Frontal cortex (tissue), 4 donors: ENCODE measurements around the gene PRR18. TPM values are rescaled to one million over a fixed set of nuclear protein-coding genes. Genes with fewer than 3 reads are reported as not detected.

ENCODE experiments used
- DNase-seq, 2 donors: peaks; one replicate each; pipeline ENCODE4 v3.0.0; 2012; ENCODE audit warnings: low spot score in 2 of 2
- FAIRE-seq: peaks from 2 replicates; lab custom pipeline; 2012; peaks lifted over from hg19 to GRCh38; lab: Jason Lieb, UNC
- total RNA-seq: library from RNA; depleted of rRNA; stranded (reverse); fragments of >200 nt; gene quantifications from one replicate; pipeline ENCODE4 v1.2.3, GENCODE V29; 2014
- donor health status: control.
- donor health status: control.
- donor health status: control.

PRR18 gene
- total RNA-seq, 1 donor from 2014 or later: under 0.01 TPM

GRCh38 chr6:166281104-166281503 lies 27.1 kb downstream of the PRR18 start:
- no peak for DNase-seq

GRCh38 chr6:166279393-166279679 lies 28.9 kb downstream of the PRR18 start:
- DNase-seq (no peak), FAIRE-seq (no peak)

More at GRCh38 chr6:166281104-166281503, 27.1 kb downstream of the PRR18 start:
- FAIRE-seq: no peak

- DNase-seq (no peak), FAIRE-seq (no peak)
Measured at GRCh38 chr6:166278579-166279392, 29.4 kb downstream of the PRR18 start.

- no peak for FAIRE-seq
- DNase-seq: no peak
Measured at GRCh38 chr6:166277892-166278578, 30.2 kb downstream of the PRR18 start.

- DNase-seq: peak in 1 of 2 donors; percentile 52
- FAIRE-seq: no peak
Measured at GRCh38 chr6:166277018-166277417, 31.2 kb downstream of the PRR18 start.

- FAIRE-seq: no peak
- DNase-seq: peak; percentile 67 to 80
Measured at GRCh38 chr6:166275714-166276166, 32.5 kb downstream of the PRR18 start.

- DNase-seq (no peak), FAIRE-seq (no peak)
Measured at GRCh38 chr6:166274739-166275370, 33.3 kb downstream of the PRR18 start.

GRCh38 chr6:166274163-166274562 lies 34.0 kb downstream of the PRR18 start:
- FAIRE-seq (no peak), DNase-seq (no peak)

GRCh38 chr6:166271376-166271765 lies 36.8 kb downstream of the PRR18 start:
- no peak for FAIRE-seq
- no peak for DNase-seq

GRCh38 chr6:166270706-166271375 lies 37.4 kb downstream of the PRR18 start:
- FAIRE-seq: no peak
- no peak for DNase-seq

- no peak for FAIRE-seq
- no peak for DNase-seq
Measured at GRCh38 chr6:166269301-166270039, 38.7 kb downstream of the PRR18 start.

GRCh38 chr6:166268431-166268830 lies 39.8 kb downstream of the PRR18 start:
- no peak for FAIRE-seq
- DNase-seq: no peak

GRCh38 chr6:166267526-166267925 lies 40.7 kb downstream of the PRR18 start:
- FAIRE-seq: no peak
- no peak for DNase-seq

GRCh38 chr6:166266336-166266735 lies 41.9 kb downstream of the PRR18 start:
- no peak for FAIRE-seq
- no peak for DNase-seq

- FAIRE-seq: no peak
- DNase-seq: no peak
Measured at GRCh38 chr6:166262743-166263515, 45.3 kb downstream of the PRR18 start.

- DNase-seq (no peak), FAIRE-seq (no peak)
Measured at GRCh38 chr6:166259296-166259977, 48.8 kb downstream of the PRR18 start.

- DNase-seq: no peak
- no peak for FAIRE-seq
Measured at GRCh38 chr6:166258854-166259276, 49.3 kb downstream of the PRR18 start.

- DNase-seq (no peak), FAIRE-seq (no peak)
Measured at GRCh38 chr6:166257911-166258318, 50.3 kb downstream of the PRR18 start.
